GM23338 (cell line): ENCODE data around the gene PCBP3. TPM values are rescaled to one million over a fixed set of nuclear protein-coding genes. Genes with fewer than 3 reads are reported as not detected.

Experiments used
- ATAC-seq: fragments of 200-7000 bp; cut with Tn5 transposase; 3 replicates; pipeline ENCODE4 v1.9.1; 2020
- DNase-seq: peaks from one replicate; pipeline ENCODE4 v3.0.0-alpha.2; 2015; ENCODE audit warnings: low spot score
- H2AFZ ChIP-seq: fragments of 200-600 bp; sonication (generic); 2 replicates; pipeline ENCODE4 v1.8.0; 2016; ENCODE audit warnings: antibody characterized with exemption, mild to moderate bottlenecking, moderate library complexity
- H3F3A ChIP-seq: fragments of 200-600 bp; sonication (generic); replicated peaks from 2 replicates; pipeline ENCODE4 v1.8.0; 2017; ENCODE audit warnings: antibody characterized with exemption, mixed run types, low read depth
- H3K27ac ChIP-seq: fragments of 200-600 bp; sonication (generic); 2 replicates; pipeline ENCODE4 v1.6.1; 2016; ENCODE audit warnings: low read depth
- H3K27me3 ChIP-seq: fragments of 200-600 bp; sonication (generic); 2 replicates; pipeline ENCODE4 v1.8.0; 2016; ENCODE audit warnings: mild to moderate bottlenecking, mixed run types, moderate library complexity; ENCODE audit not compliant: insufficient read depth
- H3K36me3 ChIP-seq: fragments of 200-600 bp; sonication (generic); 2 replicates; pipeline ENCODE4 v1.8.0; 2016; ENCODE audit warnings: mild to moderate bottlenecking; ENCODE audit not compliant: insufficient read depth
- H3K4me1 ChIP-seq: fragments of 200-600 bp; sonication (generic); 2 replicates; pipeline ENCODE4 v1.8.0; 2016; ENCODE audit warnings: mild to moderate bottlenecking, moderate library complexity; ENCODE audit not compliant: insufficient read depth
- H3K4me2 ChIP-seq: fragments of 200-600 bp; sonication (generic); 2 replicates; pipeline ENCODE4 v1.7.1; 2017; ENCODE audit warnings: mixed run types
- H3K4me3 ChIP-seq: fragments of 200-600 bp; sonication (generic); 2 replicates; pipeline ENCODE4 v1.6.1; 2016; ENCODE audit warnings: mixed run types
- H3K79me2 ChIP-seq: fragments of 200-600 bp; sonication (generic); replicated peaks from 2 replicates; pipeline ENCODE4 v1.8.0; 2017; ENCODE audit warnings: mild to moderate bottlenecking; ENCODE audit not compliant: insufficient read depth
- H3K9me2 ChIP-seq: fragments of 200-600 bp; sonication (generic); 2 replicates; pipeline ENCODE4 v1.8.0; 2017; ENCODE audit not compliant: insufficient read depth
- H4K20me1 ChIP-seq: fragments of 200-600 bp; sonication (generic); replicated peaks from 2 replicates; pipeline ENCODE4 v1.8.0; 2017; ENCODE audit warnings: mild to moderate bottlenecking; ENCODE audit not compliant: insufficient read depth
- H3K27ac Mint-ChIP-seq: 2 replicates; pipeline ENCODE4 v1.8.0; 2020; ENCODE audit warnings: inconsistent platforms, mild to moderate bottlenecking, moderate library complexity, mixed read lengths
- H3K27me3 Mint-ChIP-seq: 3 replicates; pipeline ENCODE4 v1.8.0; 2022; ENCODE audit warnings: low read depth, mild to moderate bottlenecking, moderate library complexity, mixed read lengths, inconsistent platforms; ENCODE audit not compliant: insufficient read depth, poor library complexity
- H3K36me3 Mint-ChIP-seq: 3 replicates; pipeline ENCODE4 v1.8.0; 2021; ENCODE audit warnings: low read depth, mild to moderate bottlenecking, inconsistent platforms, moderate library complexity, mixed read lengths
- H3K4me1 Mint-ChIP-seq: 3 replicates; pipeline ENCODE4 v1.8.0; 2020; ENCODE audit warnings: mild to moderate bottlenecking, inconsistent platforms, mixed read lengths
- H3K4me3 Mint-ChIP-seq: 3 replicates; pipeline ENCODE4 v1.8.0; 2021; ENCODE audit warnings: moderate library complexity, mild to moderate bottlenecking, inconsistent platforms, mixed read lengths
- H3K9me3 Mint-ChIP-seq: 3 replicates; pipeline ENCODE4 v1.8.0; 2020; ENCODE audit warnings: moderate library complexity, mild to moderate bottlenecking, inconsistent platforms, mixed read lengths
- JUNB ChIP-seq: IDR thresholded peaks from one replicate; pipeline ENCODE4 v1.6.1; 2016; ENCODE audit warnings: antibody characterized with exemption; ENCODE audit not compliant: unreplicated experiment
- NANOG ChIP-seq: IDR thresholded peaks from 2 replicates; pipeline ENCODE4 v1.6.1; 2016; ENCODE audit warnings: antibody characterized with exemption, borderline replicate concordance
- POLR2AphosphoS5 ChIP-seq: IDR thresholded peaks from 2 replicates; pipeline ENCODE4 v1.6.1; 2016; ENCODE audit warnings: antibody characterized with exemption, low read depth
- ZNF331 ChIP-seq: fragments of 250-450 bp; sonication (Bioruptor Pico); IDR thresholded peaks from 2 replicates; pipeline ENCODE4 v1.5.0; 2020; ENCODE audit warnings: low read depth, mild to moderate bottlenecking, moderate library complexity
- polyA plus RNA-seq: library from polyadenylated mRNA; unstranded; fragments of >200 nt; fragmentation: Nextera tagmentation; extraction: Ambion mirVana; gene quantifications from 2 replicates; pipeline ENCODE4 v1.2.1, GENCODE V29; 2016
- total RNA-seq: library from RNA; depleted of rRNA; stranded (reverse); fragments of >200 nt; shearing (Covaris generic); gene quantifications from 2 replicates; pipeline ENCODE4 v1.2.3, GENCODE V29; 2014
- TF ChIP-seq, protein P1 (sequence below): fragments of 250-450 bp; sonication (Bioruptor Pico); IDR thresholded peaks from 2 replicates; pipeline ENCODE4 v1.5.0; 2020; ENCODE audit warnings: mild to moderate bottlenecking, moderate library complexity
- TF ChIP-seq, protein P2 (sequence below): IDR thresholded peaks from one replicate; pipeline ENCODE4 v1.6.1; 2018; ENCODE audit warnings: antibody characterized with exemption; ENCODE audit not compliant: unreplicated experiment

Gene PCBP3
- total and polyA plus RNA-seq, 2 experiments from 2014 or later: 7.1 to 9.1 TPM

DNA sequence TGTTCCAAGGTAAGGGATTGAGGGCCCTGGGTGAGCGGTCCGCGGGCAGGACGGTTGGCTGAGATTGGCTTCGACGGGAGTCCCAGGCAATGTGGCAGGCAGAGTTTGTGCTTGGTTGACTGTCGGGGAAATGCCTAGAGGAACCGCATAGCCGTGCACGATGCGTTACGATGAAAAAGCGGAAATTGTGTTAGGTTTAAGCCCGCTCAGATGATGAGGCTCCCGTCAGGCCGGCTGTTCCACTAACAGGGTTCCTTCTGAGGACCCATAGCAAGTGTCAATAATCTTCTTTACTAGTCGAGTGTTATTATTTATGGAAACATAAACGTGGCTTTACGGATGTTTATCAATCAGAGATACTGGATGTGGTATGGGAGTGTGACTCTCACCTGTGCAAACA lies 220.2 kb downstream of the PCBP3 start:
- no peaks in the 10 kb centered on the region for H3K9me2 ChIP-seq
- no peaks in the 10 kb centered on the region for H3K36me3 ChIP-seq

More for the DNA sequence above, 220.2 kb downstream of the PCBP3 start:
- DNase-seq: no peak
- Histone ChIP-seq H3K4me2 (no peak overlapping the region), H3F3A (no peaks in the 10 kb centered on the region), H3K27me3 (no peaks in the 10 kb centered on the region), H3K79me2 (no peaks in the 10 kb centered on the region), H3K4me1 (no peaks in the 10 kb centered on the region), H4K20me1 (no peaks in the 10 kb centered on the region), H3K27ac (no peak overlapping the region), H3K4me3 (no peak overlapping the region), H2AFZ (no peak overlapping the region)
- H3K27ac Mint-ChIP-seq: no peak overlapping the region
- no peaks in the 10 kb centered on the region; the same call in 1 of the 3 replicates for H3K4me1 Mint-ChIP-seq
- peaks cover 7% of the 10 kb centered on the region for H3K27me3 Mint-ChIP-seq
- H3K9me3 Mint-ChIP-seq: no peaks in the 10 kb centered on the region
- no peak for ATAC-seq
- no peaks in the 10 kb centered on the region for H3K36me3 Mint-ChIP-seq
- TF ChIP-seq, protein P1, sequence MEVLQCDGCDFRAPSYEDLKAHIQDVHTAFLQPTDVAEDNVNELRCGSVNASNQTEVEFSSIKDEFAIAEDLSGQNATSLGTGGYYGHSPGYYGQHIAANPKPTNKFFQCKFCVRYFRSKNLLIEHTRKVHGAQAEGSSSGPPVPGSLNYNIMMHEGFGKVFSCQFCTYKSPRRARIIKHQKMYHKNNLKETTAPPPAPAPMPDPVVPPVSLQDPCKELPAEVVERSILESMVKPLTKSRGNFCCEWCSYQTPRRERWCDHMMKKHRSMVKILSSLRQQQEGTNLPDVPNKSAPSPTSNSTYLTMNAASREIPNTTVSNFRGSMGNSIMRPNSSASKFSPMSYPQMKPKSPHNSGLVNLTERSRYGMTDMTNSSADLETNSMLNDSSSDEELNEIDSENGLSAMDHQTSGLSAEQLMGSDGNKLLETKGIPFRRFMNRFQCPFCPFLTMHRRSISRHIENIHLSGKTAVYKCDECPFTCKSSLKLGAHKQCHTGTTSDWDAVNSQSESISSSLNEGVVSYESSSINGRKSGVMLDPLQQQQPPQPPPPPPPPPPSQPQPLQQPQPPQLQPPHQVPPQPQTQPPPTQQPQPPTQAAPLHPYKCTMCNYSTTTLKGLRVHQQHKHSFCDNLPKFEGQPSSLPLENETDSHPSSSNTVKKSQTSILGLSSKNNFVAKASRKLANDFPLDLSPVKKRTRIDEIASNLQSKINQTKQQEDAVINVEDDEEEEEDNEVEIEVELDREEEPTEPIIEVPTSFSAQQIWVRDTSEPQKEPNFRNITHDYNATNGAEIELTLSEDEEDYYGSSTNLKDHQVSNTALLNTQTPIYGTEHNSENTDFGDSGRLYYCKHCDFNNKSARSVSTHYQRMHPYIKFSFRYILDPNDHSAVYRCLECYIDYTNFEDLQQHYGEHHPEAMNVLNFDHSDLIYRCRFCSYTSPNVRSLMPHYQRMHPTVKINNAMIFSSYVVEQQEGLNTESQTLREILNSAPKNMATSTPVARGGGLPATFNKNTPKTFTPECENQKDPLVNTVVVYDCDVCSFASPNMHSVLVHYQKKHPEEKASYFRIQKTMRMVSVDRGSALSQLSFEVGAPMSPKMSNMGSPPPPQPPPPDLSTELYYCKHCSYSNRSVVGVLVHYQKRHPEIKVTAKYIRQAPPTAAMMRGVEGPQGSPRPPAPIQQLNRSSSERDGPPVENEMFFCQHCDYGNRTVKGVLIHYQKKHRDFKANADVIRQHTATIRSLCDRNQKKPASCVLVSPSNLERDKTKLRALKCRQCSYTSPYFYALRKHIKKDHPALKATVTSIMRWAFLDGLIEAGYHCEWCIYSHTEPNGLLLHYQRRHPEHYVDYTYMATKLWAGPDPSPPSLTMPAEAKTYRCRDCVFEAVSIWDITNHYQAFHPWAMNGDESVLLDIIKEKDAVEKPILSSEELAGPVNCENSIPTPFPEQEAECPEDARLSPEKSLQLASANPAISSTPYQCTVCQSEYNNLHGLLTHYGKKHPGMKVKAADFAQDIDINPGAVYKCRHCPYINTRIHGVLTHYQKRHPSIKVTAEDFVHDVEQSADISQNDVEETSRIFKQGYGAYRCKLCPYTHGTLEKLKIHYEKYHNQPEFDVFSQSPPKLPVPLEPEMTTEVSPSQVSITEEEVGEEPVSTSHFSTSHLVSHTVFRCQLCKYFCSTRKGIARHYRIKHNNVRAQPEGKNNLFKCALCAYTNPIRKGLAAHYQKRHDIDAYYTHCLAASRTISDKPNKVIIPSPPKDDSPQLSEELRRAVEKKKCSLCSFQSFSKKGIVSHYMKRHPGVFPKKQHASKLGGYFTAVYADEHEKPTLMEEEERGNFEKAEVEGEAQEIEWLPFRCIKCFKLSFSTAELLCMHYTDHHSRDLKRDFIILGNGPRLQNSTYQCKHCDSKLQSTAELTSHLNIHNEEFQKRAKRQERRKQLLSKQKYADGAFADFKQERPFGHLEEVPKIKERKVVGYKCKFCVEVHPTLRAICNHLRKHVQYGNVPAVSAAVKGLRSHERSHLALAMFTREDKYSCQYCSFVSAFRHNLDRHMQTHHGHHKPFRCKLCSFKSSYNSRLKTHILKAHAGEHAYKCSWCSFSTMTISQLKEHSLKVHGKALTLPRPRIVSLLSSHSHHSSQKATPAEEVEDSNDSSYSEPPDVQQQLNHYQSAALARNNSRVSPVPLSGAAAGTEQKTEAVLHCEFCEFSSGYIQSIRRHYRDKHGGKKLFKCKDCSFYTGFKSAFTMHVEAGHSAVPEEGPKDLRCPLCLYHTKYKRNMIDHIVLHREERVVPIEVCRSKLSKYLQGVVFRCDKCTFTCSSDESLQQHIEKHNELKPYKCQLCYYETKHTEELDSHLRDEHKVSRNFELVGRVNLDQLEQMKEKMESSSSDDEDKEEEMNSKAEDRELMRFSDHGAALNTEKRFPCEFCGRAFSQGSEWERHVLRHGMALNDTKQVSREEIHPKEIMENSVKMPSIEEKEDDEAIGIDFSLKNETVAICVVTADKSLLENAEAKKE (CRISPR knock-in tag): no peak
- TF ChIP-seq ZNF331 (CRISPR knock-in tag) (no peak), POLR2AphosphoS5 (no peak), JUNB (no peak), NANOG (no peak)
- TF ChIP-seq, protein P2, sequence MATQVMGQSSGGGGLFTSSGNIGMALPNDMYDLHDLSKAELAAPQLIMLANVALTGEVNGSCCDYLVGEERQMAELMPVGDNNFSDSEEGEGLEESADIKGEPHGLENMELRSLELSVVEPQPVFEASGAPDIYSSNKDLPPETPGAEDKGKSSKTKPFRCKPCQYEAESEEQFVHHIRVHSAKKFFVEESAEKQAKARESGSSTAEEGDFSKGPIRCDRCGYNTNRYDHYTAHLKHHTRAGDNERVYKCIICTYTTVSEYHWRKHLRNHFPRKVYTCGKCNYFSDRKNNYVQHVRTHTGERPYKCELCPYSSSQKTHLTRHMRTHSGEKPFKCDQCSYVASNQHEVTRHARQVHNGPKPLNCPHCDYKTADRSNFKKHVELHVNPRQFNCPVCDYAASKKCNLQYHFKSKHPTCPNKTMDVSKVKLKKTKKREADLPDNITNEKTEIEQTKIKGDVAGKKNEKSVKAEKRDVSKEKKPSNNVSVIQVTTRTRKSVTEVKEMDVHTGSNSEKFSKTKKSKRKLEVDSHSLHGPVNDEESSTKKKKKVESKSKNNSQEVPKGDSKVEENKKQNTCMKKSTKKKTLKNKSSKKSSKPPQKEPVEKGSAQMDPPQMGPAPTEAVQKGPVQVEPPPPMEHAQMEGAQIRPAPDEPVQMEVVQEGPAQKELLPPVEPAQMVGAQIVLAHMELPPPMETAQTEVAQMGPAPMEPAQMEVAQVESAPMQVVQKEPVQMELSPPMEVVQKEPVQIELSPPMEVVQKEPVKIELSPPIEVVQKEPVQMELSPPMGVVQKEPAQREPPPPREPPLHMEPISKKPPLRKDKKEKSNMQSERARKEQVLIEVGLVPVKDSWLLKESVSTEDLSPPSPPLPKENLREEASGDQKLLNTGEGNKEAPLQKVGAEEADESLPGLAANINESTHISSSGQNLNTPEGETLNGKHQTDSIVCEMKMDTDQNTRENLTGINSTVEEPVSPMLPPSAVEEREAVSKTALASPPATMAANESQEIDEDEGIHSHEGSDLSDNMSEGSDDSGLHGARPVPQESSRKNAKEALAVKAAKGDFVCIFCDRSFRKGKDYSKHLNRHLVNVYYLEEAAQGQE: no peak
- no peak overlapping the region for H3K4me3 Mint-ChIP-seq
